HCT116 (cell line): ENCODE results near the gene CELF2. TPM values are rescaled to one million over a fixed set of nuclear protein-coding genes. Genes with fewer than 3 reads are reported as not detected.

Experiments used
- ATAC-seq: fragments of 200-7000 bp; cut with Tn5 transposase; 2 replicates; pipeline ENCODE4 v1.9.1; 2020; ENCODE audit warnings: mild to moderate bottlenecking, moderate library complexity
- BruUV-seq: library from RNA; stranded (reverse); fragments of 400-500 nt; replicated peaks from 2 replicates; lab custom pipeline; 2021; lab: Mats Ljungman, UMichigan
- CTCF ChIA-PET: fragments of 300-600 bp; sonication (Branson Sonifier 250); formaldehyde crosslinking; loops from one replicate; lab custom pipeline; 2021; ENCODE audit warnings: antibody characterized with exemption; lab: Charles Lee
- POLR2A ChIA-PET: fragments of 300-600, 350-600 bp; sonication (Branson Sonifier 250); formaldehyde crosslinking; loops from one replicate; lab custom pipeline; 2021; ENCODE audit warnings: antibody characterized with exemption; lab: Charles Lee
- RAD21 ChIA-PET, 2 experiments: fragments of 300-600 bp; sonication (Branson Sonifier 250); formaldehyde crosslinking; loops; one replicate each; lab custom pipeline; 2023; ENCODE audit warnings: low total read pairs in 2 of 2; ENCODE audit not compliant: uncharacterized antibody in 2 of 2, unreplicated experiment in 2 of 2, low non-redundant PET in 1 of 2; lab: Charles Lee
- DNase-seq: peaks from one replicate; pipeline ENCODE4 v3.0.0-alpha.2; 2010; ENCODE audit warnings: low read depth, low spot score
- H2AFZ ChIP-seq: fragments of 200-600 bp; shearing (Covaris generic), sonication (generic); 2 replicates; pipeline ENCODE4 v1.6.1; 2017; ENCODE audit warnings: low read depth, mixed run types, mixed read lengths, antibody characterized with exemption, low read length; ENCODE audit not compliant: poor library complexity, severe bottlenecking
- H3K27ac ChIP-seq: 2 replicates; pipeline ENCODE4 v1.5.1; 2012; ENCODE audit warnings: low read depth, low read length
- H3K27me3 ChIP-seq: fragments of 200-600 bp; sonication (generic); 2 replicates; pipeline ENCODE4 v1.6.1; 2016; ENCODE audit warnings: mixed run types, low read length, mixed read lengths; ENCODE audit not compliant: insufficient read depth
- H3K36me3 ChIP-seq, 2 experiments: fragments of 200-500 bp in 1 of 2; fragments of 200-600 bp in 1 of 2; sonication (Bioruptor generic) in 1 of 2; sonication (generic) in 1 of 2; 2 replicates each; pipeline versions ENCODE4 v1.5.1 to v1.6.1; 2014 to 2016; ENCODE audit warnings: low read length in 2 of 2, inconsistent platforms in 1 of 2, mixed read lengths in 1 of 2, mixed run types in 1 of 2; ENCODE audit not compliant: insufficient read depth in 2 of 2, control insufficient read depth in 1 of 2
- H3K4me1 ChIP-seq, 2 experiments: fragments of 200-600 bp in 1 of 2; sonication (generic) in 1 of 2; 2 replicates each; pipeline versions ENCODE4 v1.5.1 to v1.6.1; 2012 to 2017; ENCODE audit warnings: low read length in 2 of 2, inconsistent platforms in 1 of 2, mild to moderate bottlenecking in 1 of 2, mixed read lengths in 1 of 2, mixed run types in 1 of 2, moderate library complexity in 1 of 2; ENCODE audit not compliant: insufficient read depth in 2 of 2, control insufficient read depth in 1 of 2
- H3K4me2 ChIP-seq: fragments of 200-600 bp; sonication (generic); 2 replicates; pipeline ENCODE4 v1.6.1; 2017; ENCODE audit warnings: mixed run types, low read length, mixed read lengths
- H3K4me3 ChIP-seq, 2 experiments: fragments of 200-600 bp in 1 of 2; sonication (generic) in 1 of 2; replicated peaks in 1 of 2; 2 replicates each; pipeline ENCODE4 v1.5.1; 2011 to 2016; ENCODE audit warnings: low read length in 2 of 2, control low read depth in 1 of 2, low read depth in 1 of 2, mild to moderate bottlenecking in 1 of 2, mixed read lengths in 1 of 2, mixed run types in 1 of 2
- H3K79me2 ChIP-seq: fragments of 200-600 bp; sonication (generic); 2 replicates; pipeline ENCODE4 v1.6.1; 2017; ENCODE audit warnings: mild to moderate bottlenecking, mixed run types, low read length, moderate library complexity, mixed read lengths; ENCODE audit not compliant: insufficient read depth
- H3K9ac ChIP-seq: fragments of 200-600 bp; sonication (generic); 2 replicates; pipeline ENCODE4 v1.6.1; 2016; ENCODE audit warnings: low read length, mixed read lengths
- H3K9me2 ChIP-seq: fragments of 200-600 bp; sonication (generic), shearing (Covaris generic); 2 replicates; pipeline ENCODE4 v1.6.1; 2017; ENCODE audit warnings: mixed run types, mild to moderate bottlenecking, moderate library complexity; ENCODE audit not compliant: insufficient read depth
- H3K9me3 ChIP-seq, 2 experiments: fragments of 200-500 bp in 1 of 2; fragments of 200-600 bp in 1 of 2; sonication (Bioruptor generic) in 1 of 2; sonication (generic) in 1 of 2; 2 replicates each; pipeline ENCODE4 v1.6.1; 2014 to 2017; ENCODE audit warnings: low read length in 2 of 2, mixed read lengths in 2 of 2, inconsistent platforms in 1 of 2, low read depth in 1 of 2, mild to moderate bottlenecking in 1 of 2, mixed run types in 1 of 2, moderate library complexity in 1 of 2; ENCODE audit not compliant: control insufficient read depth in 1 of 2, insufficient read depth in 1 of 2
- H4K20me1 ChIP-seq: fragments of 200-600 bp; sonication (generic), shearing (Covaris generic); 2 replicates; pipeline ENCODE4 v1.6.1; 2017; ENCODE audit warnings: mixed run types, mild to moderate bottlenecking, moderate library complexity; ENCODE audit not compliant: insufficient read depth
- CEBPB ChIP-seq: IDR thresholded peaks from 2 replicates; pipeline ENCODE4 v1.6.1; 2012; ENCODE audit warnings: low read depth
- EGR1 ChIP-seq: IDR thresholded peaks from 2 replicates; pipeline ENCODE4 v1.6.1; 2012; ENCODE audit warnings: low read depth
- ELF1 ChIP-seq: IDR thresholded peaks from 2 replicates; pipeline ENCODE4 v1.6.1; 2012; ENCODE audit warnings: low read depth, borderline replicate concordance
- EZH2phosphoT487 ChIP-seq: fragments of 200-600 bp; IDR thresholded peaks from 2 replicates; pipeline ENCODE4 v1.6.1; 2018; ENCODE audit warnings: antibody characterized with exemption, borderline replicate concordance
- FOSL1 ChIP-seq: IDR thresholded peaks from 2 replicates; pipeline ENCODE4 v1.6.1; 2012; ENCODE audit warnings: low read depth
- JUND ChIP-seq: IDR thresholded peaks from 2 replicates; pipeline ENCODE4 v1.6.1; 2012
- SP1 ChIP-seq: IDR thresholded peaks from 2 replicates; pipeline ENCODE4 v1.6.1; 2012; ENCODE audit warnings: low read depth
- TCF7L2 ChIP-seq: IDR thresholded peaks from 2 replicates; pipeline ENCODE4 v1.7.0; 2011; ENCODE audit warnings: borderline replicate concordance, inconsistent platforms; ENCODE audit not compliant: insufficient read depth, insufficient read length; ENCODE audit errors: extremely low read depth
- YY1 ChIP-seq: IDR thresholded peaks from 2 replicates; pipeline ENCODE4 v1.6.1; 2011; ENCODE audit warnings: low read length, low read depth, moderate library complexity, mild to moderate bottlenecking; ENCODE audit not compliant: insufficient replicate concordance; ENCODE audit errors: extremely low read depth
- intact Hi-C: fragments of 100-400 bp; cut with micrococcal nuclease; formaldehyde crosslinking; loops from 2 replicates; pipeline ENCODE4 v1.10.0; 2022
- total RNA-seq: library from RNA; stranded (reverse); gene quantifications from one replicate; pipeline ENCODE4 v1.2.1, GENCODE V29; 2021; ENCODE audit not compliant: unreplicated experiment
- TF ChIP-seq, protein P1 (sequence below): IDR thresholded peaks from 2 replicates; pipeline ENCODE4 v1.6.1; 2012
- TF ChIP-seq, protein P2 (sequence below), 3 experiments: fragments of 200-600 bp in 1 of 3; sonication (generic) in 1 of 3; IDR thresholded peaks in 2 of 3; conservative IDR thresholded peaks in 1 of 3; 2 replicates each; pipeline ENCODE4 v1.5.1; 2012 to 2017; ENCODE audit warnings: low read depth in 2 of 3, low read length in 2 of 3, antibody characterized with exemption in 1 of 3, borderline replicate concordance in 1 of 3, control low read depth in 1 of 3, mild to moderate bottlenecking in 1 of 3, mixed read lengths in 1 of 3, mixed run types in 1 of 3, moderate library complexity in 1 of 3; ENCODE audit not compliant: insufficient read depth in 1 of 3

The CELF2 gene
- total RNA-seq, 1 experiment from 2014 or later, result 0.66 TPM

DNA sequence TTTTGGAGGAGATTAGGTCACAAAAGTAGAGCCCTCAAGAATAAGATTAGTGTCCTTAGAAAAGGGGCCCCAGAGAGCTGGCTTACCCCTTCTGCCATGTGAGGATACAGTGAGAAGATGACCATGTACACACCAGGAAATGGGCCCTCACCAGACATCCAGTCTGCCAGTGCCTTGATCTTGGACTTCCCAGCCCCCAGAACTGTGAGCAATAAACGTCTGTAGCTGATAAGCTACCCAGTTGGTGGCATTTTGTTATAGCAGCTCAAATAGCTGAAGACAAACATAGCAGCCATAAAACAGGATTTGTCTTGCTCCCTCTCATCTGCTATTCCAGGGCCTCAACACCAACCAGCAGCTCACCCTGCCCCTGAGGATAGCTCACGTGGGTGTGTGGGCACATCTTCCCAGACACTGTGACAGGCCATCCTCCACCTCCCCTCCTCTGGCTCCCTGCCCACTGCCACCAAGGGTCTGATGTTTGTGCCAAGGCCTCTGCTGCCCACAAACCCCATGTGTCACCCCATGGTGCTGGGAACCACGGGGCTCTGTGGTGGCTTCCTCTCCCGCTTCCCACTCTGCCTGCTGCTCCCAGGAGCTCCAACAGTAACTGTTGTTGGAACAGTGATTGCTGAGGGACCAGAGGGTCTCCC is 341.4 kb downstream of the CELF2 start:
- TF ChIP-seq SP1, result no peak
- TF ChIP-seq, protein P1, sequence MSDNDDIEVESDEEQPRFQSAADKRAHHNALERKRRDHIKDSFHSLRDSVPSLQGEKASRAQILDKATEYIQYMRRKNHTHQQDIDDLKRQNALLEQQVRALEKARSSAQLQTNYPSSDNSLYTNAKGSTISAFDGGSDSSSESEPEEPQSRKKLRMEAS, result no peak
- TF ChIP-seq FOSL1, result no peak
- no peak for TF ChIP-seq ELF1
- no peak for TF ChIP-seq TCF7L2
- no peak for TF ChIP-seq CEBPB
- no peak for TF ChIP-seq YY1
- TF ChIP-seq EGR1, result no peak
- no peak for TF ChIP-seq JUND
- TF ChIP-seq EZH2phosphoT487, result no peak
- TF ChIP-seq, protein P2, sequence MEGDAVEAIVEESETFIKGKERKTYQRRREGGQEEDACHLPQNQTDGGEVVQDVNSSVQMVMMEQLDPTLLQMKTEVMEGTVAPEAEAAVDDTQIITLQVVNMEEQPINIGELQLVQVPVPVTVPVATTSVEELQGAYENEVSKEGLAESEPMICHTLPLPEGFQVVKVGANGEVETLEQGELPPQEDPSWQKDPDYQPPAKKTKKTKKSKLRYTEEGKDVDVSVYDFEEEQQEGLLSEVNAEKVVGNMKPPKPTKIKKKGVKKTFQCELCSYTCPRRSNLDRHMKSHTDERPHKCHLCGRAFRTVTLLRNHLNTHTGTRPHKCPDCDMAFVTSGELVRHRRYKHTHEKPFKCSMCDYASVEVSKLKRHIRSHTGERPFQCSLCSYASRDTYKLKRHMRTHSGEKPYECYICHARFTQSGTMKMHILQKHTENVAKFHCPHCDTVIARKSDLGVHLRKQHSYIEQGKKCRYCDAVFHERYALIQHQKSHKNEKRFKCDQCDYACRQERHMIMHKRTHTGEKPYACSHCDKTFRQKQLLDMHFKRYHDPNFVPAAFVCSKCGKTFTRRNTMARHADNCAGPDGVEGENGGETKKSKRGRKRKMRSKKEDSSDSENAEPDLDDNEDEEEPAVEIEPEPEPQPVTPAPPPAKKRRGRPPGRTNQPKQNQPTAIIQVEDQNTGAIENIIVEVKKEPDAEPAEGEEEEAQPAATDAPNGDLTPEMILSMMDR (IDR thresholded peaks at IDR 0.05 in 2 of 3, conservative IDR thresholded peaks at IDR 0.05 in 1 of 3; ENCODE audit: borderline replicate concordance in 1 of 3, insufficient read depth in 1 of 3, low read depth in 2 of 3, low read length in 2 of 3), result no peak

More for the DNA sequence above, 341.4 kb downstream of the CELF2 start:
- H3K27ac ChIP-seq, result no peak overlapping the region
- BruUV-seq, result no TSS peak
- no peak overlapping the region for H2AFZ ChIP-seq
- H3K4me2 ChIP-seq, result no peak overlapping the region
- ChIA-PET CTCF (no interaction called here), RAD21 (no interaction called here), POLR2A (no interaction called here)
- no peaks in the 10 kb centered on the region for H3K9me3 ChIP-seq
- H3K9ac ChIP-seq, result no peak overlapping the region
- no peaks in the 10 kb centered on the region for H3K9me2 ChIP-seq
- intact Hi-C loops, result no loop called here
- H3K4me1 ChIP-seq, result no peaks in the 10 kb centered on the region
- DNase-seq (no peak), ATAC-seq (no peak)
- no peak overlapping the region for H3K4me3 ChIP-seq
- no peaks in the 10 kb centered on the region for H4K20me1 ChIP-seq
- no peaks in the 10 kb centered on the region for H3K27me3 ChIP-seq
- H3K79me2 ChIP-seq, result no peaks in the 10 kb centered on the region
- H3K36me3 ChIP-seq, result no peaks in the 10 kb centered on the region
